PC-3 (cell line): ENCODE data around the gene CACNA1H. TPM values are rescaled to one million over a fixed set of nuclear protein-coding genes. Genes with fewer than 3 reads are reported as not detected.

Source experiments
- ATAC-seq: fragments of 200-7000 bp; cut with Tn5 transposase; 2 replicates; pipeline ENCODE4 v1.9.1; 2020; ENCODE audit warnings: mild to moderate bottlenecking, moderate library complexity
- BruUV-seq: library from RNA; stranded (reverse); fragments of 400-500 nt; replicated peaks from 2 replicates; lab custom pipeline; 2021; lab: Mats Ljungman, UMichigan
- CTCF ChIA-PET: fragments of 300-600 bp; sonication (Branson Sonifier 250); formaldehyde crosslinking; loops from one replicate; lab custom pipeline; 2022; ENCODE audit warnings: antibody characterized with exemption; lab: Charles Lee
- POLR2A ChIA-PET: fragments of 300-600 bp; sonication (Branson Sonifier 250); formaldehyde crosslinking; loops from one replicate; lab custom pipeline; 2022; ENCODE audit warnings: antibody characterized with exemption; ENCODE audit not compliant: unreplicated experiment; lab: Charles Lee
- DNase-seq: peaks from one replicate; pipeline ENCODE4 v3.0.0-alpha.2; 2015
- H2AFZ ChIP-seq: fragments of 300-600 bp; sonication (generic); 2 replicates; pipeline ENCODE4 v1.6.0; 2016; ENCODE audit warnings: antibody characterized with exemption, low read length
- H3F3A ChIP-seq: fragments of 300-600 bp; sonication (generic); one replicate; pipeline ENCODE4 v1.6.0; 2017; ENCODE audit warnings: antibody characterized with exemption, low read length, control low read depth, mild to moderate bottlenecking; ENCODE audit not compliant: unreplicated experiment
- H3K27ac ChIP-seq: fragments of 300-600 bp; sonication (generic); 2 replicates; pipeline ENCODE4 v1.5.1; 2016; ENCODE audit warnings: mild to moderate bottlenecking, low read length
- H3K27me3 ChIP-seq: fragments of 300-600 bp; sonication (generic); 2 replicates; pipeline ENCODE4 v1.6.1; 2016; ENCODE audit warnings: low read length, mixed read lengths
- H3K36me3 ChIP-seq: fragments of 300-600 bp; sonication (generic); 2 replicates; pipeline ENCODE4 v1.6.1; 2016; ENCODE audit warnings: low read depth, mixed run types, low read length, mixed read lengths
- H3K4me1 ChIP-seq: fragments of 300-600 bp; sonication (generic); 2 replicates; pipeline ENCODE4 v1.5.1; 2016; ENCODE audit warnings: low read length; ENCODE audit not compliant: insufficient read depth
- H3K4me2 ChIP-seq: fragments of 300-600 bp; sonication (generic); 2 replicates; pipeline ENCODE4 v1.6.0; 2016; ENCODE audit warnings: low read length
- H3K4me3 ChIP-seq: fragments of 300-600 bp; sonication (generic); 2 replicates; pipeline ENCODE4 v1.5.1; 2016; ENCODE audit warnings: mild to moderate bottlenecking, low read length, mixed read lengths
- H3K79me2 ChIP-seq: fragments of 300-600 bp; sonication (generic); 2 replicates; pipeline ENCODE4 v1.6.1; 2017; ENCODE audit warnings: low read length, mixed read lengths
- H3K9ac ChIP-seq: fragments of 300-600 bp; sonication (generic); 2 replicates; pipeline ENCODE4 v1.6.0; 2016; ENCODE audit warnings: mild to moderate bottlenecking, low read length
- H3K9me2 ChIP-seq: fragments of 300-600 bp; sonication (generic); replicated peaks from 2 replicates; pipeline ENCODE4 v1.6.1; 2016; ENCODE audit warnings: mixed run types, low read length, mixed read lengths
- H3K9me3 ChIP-seq: fragments of 300-600 bp; sonication (generic); 2 replicates; pipeline ENCODE4 v1.6.1; 2016; ENCODE audit warnings: low read length, mixed read lengths
- H4K20me1 ChIP-seq: fragments of 300-600 bp; sonication (generic); 2 replicates; pipeline ENCODE4 v1.6.1; 2016; ENCODE audit warnings: low read length, mixed read lengths
- CTCF ChIP-seq: fragments of 300-600 bp; sonication (generic); conservative IDR thresholded peaks from 2 replicates; pipeline ENCODE4 v1.5.1; 2017; ENCODE audit warnings: antibody characterized with exemption, low read depth, mild to moderate bottlenecking, low read length
- EZH2 ChIP-seq: fragments of 300-600 bp; sonication (generic); IDR thresholded peaks from one replicate; pipeline ENCODE4 v1.6.1; 2017; ENCODE audit warnings: antibody characterized with exemption, mild to moderate bottlenecking, low read length; ENCODE audit not compliant: unreplicated experiment
- EZH2phosphoT487 ChIP-seq: fragments of 300-600 bp; sonication (generic); IDR thresholded peaks from 2 replicates; pipeline ENCODE4 v1.6.1; 2018; ENCODE audit warnings: mild to moderate bottlenecking, antibody characterized with exemption, low read length, borderline replicate concordance
- intact Hi-C: fragments of 100-400 bp; cut with micrococcal nuclease; formaldehyde crosslinking; loops from 2 replicates; pipeline ENCODE4 v1.9.0; 2023
- total RNA-seq: library from RNA; depleted of rRNA; stranded (reverse); fragments of >200 nt; gene quantifications from 2 replicates; pipeline ENCODE4 v1.2.3, GENCODE V29; 2014

Gene CACNA1H
- total RNA-seq, 1 experiment from 2014 or later = 4.1 TPM

GRCh38 chr16:1159325-1159972 is 6.5 kb downstream of the CACNA1H start:
- DNase-seq (no peak), ATAC-seq (no peak)
- Histone ChIP-seq H3K9me3 (no peaks in the 10 kb centered on the region), H3K27ac (no peak overlapping the region), H3K79me2 (no peaks in the 10 kb centered on the region), H3K9ac (no peak overlapping the region), H2AFZ (peak overlapping the region; percentile 76; the same call in 1 of the 2 replicates), H3K4me3 (peak overlapping the region; percentile 57; the same call in 1 of the 2 replicates), H3K36me3 (no peaks in the 10 kb centered on the region), H3K27me3 (peaks cover 3% of the 10 kb centered on the region; the same call in 1 of the 2 replicates), H3K9me2 (no peaks in the 10 kb centered on the region), H3K4me1 (peaks cover 23% of the 10 kb centered on the region), H4K20me1 (no peaks in the 10 kb centered on the region), H3K4me2 (peak overlapping the region; percentile 83), H3F3A (no peaks in the 10 kb centered on the region)
- ChIA-PET POLR2A (no interaction called here), CTCF (no interaction called here)
- BruUV-seq = no TSS peak
- TF ChIP-seq EZH2phosphoT487 (no peak), EZH2 (no peak), CTCF (no peak)
- intact Hi-C loops = no loop called here

GRCh38 chr16:1159973-1160772 is 7.3 kb downstream of the CACNA1H start:
- Histone ChIP-seq H3K27ac (no peak overlapping the region), H4K20me1 (no peaks in the 10 kb centered on the region), H3K9me3 (no peaks in the 10 kb centered on the region), H3K9me2 (no peaks in the 10 kb centered on the region), H3K27me3 (no peaks in the 10 kb centered on the region), H3K36me3 (no peaks in the 10 kb centered on the region), H3F3A (no peaks in the 10 kb centered on the region), H3K4me2 (peak overlapping the region; percentile 83), H3K9ac (0 out of 2 replicates have a peak overlapping the region, but pooled peaks have one; percentile 25), H2AFZ (peak overlapping the region; percentile 76), H3K4me3 (peak overlapping the region; percentile 57), H3K79me2 (no peaks in the 10 kb centered on the region), H3K4me1 (peaks cover 17% of the 10 kb centered on the region)
- peak; percentile 59 for ATAC-seq
- ChIA-PET POLR2A (no interaction called here), CTCF (no interaction called here)
- BruUV-seq = no TSS peak
- no peak for TF ChIP-seq EZH2
- TF ChIP-seq CTCF = no peak
- TF ChIP-seq EZH2phosphoT487 = no peak
- intact Hi-C loops = no loop called here
- peak; percentile 15 for DNase-seq
